Immature natural killer cell (primary cell): Measurements from ENCODE around the gene SRD5A1. TPM values are rescaled to one million over a fixed set of nuclear protein-coding genes. Genes with fewer than 3 reads are reported as not detected.

Experiments
- DNase-seq, 3 donors: peaks; one replicate each; pipeline ENCODE4 v3.0.0; 2022; ENCODE audit warnings: mixed read lengths in 1 of 3
- H3K27ac Mint-ChIP-seq, 6 donors: one replicate each; pipeline ENCODE4 v1.8.0; 2020; ENCODE audit warnings: mixed read lengths in 6 of 6, mild to moderate bottlenecking in 5 of 6, inconsistent platforms in 4 of 6, moderate library complexity in 3 of 6
- H3K27me3 Mint-ChIP-seq, 3 donors: one replicate each; pipeline ENCODE4 v1.8.0; 2020 to 2021; ENCODE audit warnings: low read depth in 3 of 3, mild to moderate bottlenecking in 3 of 3, mixed read lengths in 3 of 3, moderate library complexity in 3 of 3, inconsistent platforms in 1 of 3
- H3K36me3 Mint-ChIP-seq, 3 donors: one replicate each; pipeline ENCODE4 v1.8.0; 2020; ENCODE audit warnings: mixed read lengths in 3 of 3, inconsistent platforms in 2 of 3, mild to moderate bottlenecking in 2 of 3
- H3K4me1 Mint-ChIP-seq, 2 donors: one replicate each; pipeline ENCODE4 v1.8.0; 2020; ENCODE audit warnings: inconsistent platforms in 2 of 2, mild to moderate bottlenecking in 2 of 2, mixed read lengths in 2 of 2, moderate library complexity in 1 of 2
- H3K4me3 Mint-ChIP-seq, 5 donors: one replicate each; pipeline ENCODE4 v1.8.0; 2020; ENCODE audit warnings: mild to moderate bottlenecking in 5 of 5, mixed read lengths in 5 of 5, inconsistent platforms in 3 of 5, moderate library complexity in 3 of 5
- H3K9me3 Mint-ChIP-seq, 6 donors: one replicate each; pipeline ENCODE4 v1.8.0; 2020; ENCODE audit warnings: mild to moderate bottlenecking in 6 of 6, mixed read lengths in 6 of 6, inconsistent platforms in 4 of 6, moderate library complexity in 3 of 6
- polyA plus RNA-seq, 3 donors: library from polyadenylated mRNA; unstranded; fragments of 300-500 nt; fragmentation: Illumina TruSeq; gene quantifications; one replicate each; pipeline ENCODE4 v1.2.3, GENCODE V29; 2021

SRD5A1 gene
- 1 to 10 TPM; 4.8 to 9.6 (median 9.3) TPM for polyA plus RNA-seq

GRCh38 chr5:6632888-6633468 is at the start of gene SRD5A1, which contains the start of gene NSUN2:
SRD5A1 (plus strand) TSS chr5:6633440; CDS start chr5:6633577, 137 bp downstream.
NSUN2 (minus strand) TSS chr5:6633044; CDS start chr5:6632979, 65 bp downstream.
- Mint-ChIP-seq H3K27ac (peak within 1 kb of the TSS; percentile 96 to 99 (median 98)), H3K9me3 (no peaks in the 10 kb centered on the region), H3K36me3 (peaks cover 0 to 22% (median 6%) of the 10 kb centered on the region in 3 donors), H3K27me3 (peaks cover 4 to 9% (median 4%) of the 10 kb centered on the region in 3 donors), H3K4me3 (peak within 1 kb of the TSS; percentile 89 to 97 (median 95)), H3K4me1 (peaks cover 36 to 47% of the 10 kb centered on the region in 2 donors)
- peak; percentile 97 for DNase-seq

- H3K4me3 Mint-ChIP-seq: peak overlapping the region in 1 of 5 donors; percentile 45
- H3K27me3 Mint-ChIP-seq: peaks cover 4 to 36% (median 19%) of the 10 kb centered on the region in 3 donors
Measured at GRCh38 chr5:6584101-6584645, 49.1 kb upstream of the SRD5A1 start.

GRCh38 chr5:6584727-6585126 is 48.5 kb upstream of the SRD5A1 start:
- H3K36me3 Mint-ChIP-seq: no peaks in the 10 kb centered on the region
- H3K4me1 Mint-ChIP-seq: peaks cover 1 to 5% of the 10 kb centered on the region in 2 donors
- peaks cover 4 to 30% (median 20%) of the 10 kb centered on the region in 3 donors for H3K27me3 Mint-ChIP-seq
- no peak overlapping the region for H3K4me3 Mint-ChIP-seq
- no peaks in the 10 kb centered on the region for H3K9me3 Mint-ChIP-seq
- no peak overlapping the region for H3K27ac Mint-ChIP-seq
- no peak for DNase-seq

More at GRCh38 chr5:6584101-6584645, 49.1 kb upstream of the SRD5A1 start:
- no peaks in the 10 kb centered on the region for H3K9me3 Mint-ChIP-seq
- H3K27ac Mint-ChIP-seq: no peak overlapping the region
- H3K4me1 Mint-ChIP-seq: peaks cover 1 to 5% of the 10 kb centered on the region in 2 donors
- H3K36me3 Mint-ChIP-seq: no peaks in the 10 kb centered on the region
- DNase-seq: no peak

GRCh38 chr5:6585168-6585567 is 48.1 kb upstream of the SRD5A1 start:
- H3K27ac Mint-ChIP-seq: no peak overlapping the region
- no peak overlapping the region for H3K4me3 Mint-ChIP-seq
- peaks cover 4 to 28% (median 18%) of the 10 kb centered on the region in 3 donors for H3K27me3 Mint-ChIP-seq
- no peak for DNase-seq
- no peaks in the 10 kb centered on the region for H3K36me3 Mint-ChIP-seq
- H3K4me1 Mint-ChIP-seq: peaks cover 1 to 5% of the 10 kb centered on the region in 2 donors
- H3K9me3 Mint-ChIP-seq: no peaks in the 10 kb centered on the region

GRCh38 chr5:6585939-6586646 is 47.1 kb upstream of the SRD5A1 start:
- Mint-ChIP-seq H3K4me1 (peaks cover 1 to 5% of the 10 kb centered on the region in 2 donors), H3K36me3 (peaks cover 0 to 5% (median 0%) of the 10 kb centered on the region in 3 donors), H3K27me3 (peaks cover 4 to 26% (median 17%) of the 10 kb centered on the region in 3 donors), H3K9me3 (no peaks in the 10 kb centered on the region), H3K4me3 (no peak overlapping the region), H3K27ac (no peak overlapping the region)
- no peak for DNase-seq

- Mint-ChIP-seq H3K9me3 (no peaks in the 10 kb centered on the region), H3K4me1 (peaks cover 1 to 5% of the 10 kb centered on the region in 2 donors), H3K27ac (no peak overlapping the region), H3K4me3 (no peak overlapping the region), H3K36me3 (peaks cover 0 to 5% (median 0%) of the 10 kb centered on the region in 3 donors), H3K27me3 (peaks cover 4 to 25% (median 12%) of the 10 kb centered on the region in 3 donors)
- DNase-seq: no peak
Measured at GRCh38 chr5:6586647-6587042, 46.6 kb upstream of the SRD5A1 start.

GRCh38 chr5:6587171-6587570 is 46.1 kb upstream of the SRD5A1 start:
- DNase-seq: no peak
- Mint-ChIP-seq H3K27me3 (peaks cover 4 to 21% (median 12%) of the 10 kb centered on the region in 3 donors), H3K36me3 (peaks cover 0 to 5% (median 0%) of the 10 kb centered on the region in 3 donors), H3K9me3 (no peaks in the 10 kb centered on the region), H3K4me3 (no peak overlapping the region), H3K27ac (no peak overlapping the region), H3K4me1 (peaks cover 1 to 5% of the 10 kb centered on the region in 2 donors)

GRCh38 chr5:6590581-6590980 is 42.7 kb upstream of the SRD5A1 start:
- DNase-seq: no peak
- no peaks in the 10 kb centered on the region for H3K4me1 Mint-ChIP-seq
- H3K4me3 Mint-ChIP-seq: no peak overlapping the region
- no peaks in the 10 kb centered on the region for H3K9me3 Mint-ChIP-seq
- H3K27me3 Mint-ChIP-seq: peaks cover 4 to 12% (median 4%) of the 10 kb centered on the region in 3 donors
- H3K27ac Mint-ChIP-seq: peak overlapping the region in 1 of 6 donors; percentile 14
- H3K36me3 Mint-ChIP-seq: peaks cover 0 to 10% (median 4%) of the 10 kb centered on the region in 3 donors

GRCh38 chr5:6591671-6592288 is 41.5 kb upstream of the SRD5A1 start:
- H3K9me3 Mint-ChIP-seq: no peaks in the 10 kb centered on the region
- peaks cover 0 to 3% (median 1%) of the 10 kb centered on the region in 3 donors for H3K27me3 Mint-ChIP-seq
- no peak overlapping the region for H3K4me3 Mint-ChIP-seq
- peaks cover 6 to 20% (median 10%) of the 10 kb centered on the region in 3 donors for H3K36me3 Mint-ChIP-seq
- no peaks in the 10 kb centered on the region for H3K4me1 Mint-ChIP-seq
- no peak for DNase-seq
- no peak overlapping the region for H3K27ac Mint-ChIP-seq

GRCh38 chr5:6592601-6593000 is 40.6 kb upstream of the SRD5A1 start:
- H3K4me3 Mint-ChIP-seq: no peak overlapping the region
- no peak for DNase-seq
- H3K27me3 Mint-ChIP-seq: peaks cover 0 to 1% (median 0%) of the 10 kb centered on the region in 3 donors
- H3K36me3 Mint-ChIP-seq: peaks cover 10 to 28% (median 18%) of the 10 kb centered on the region in 3 donors
- no peaks in the 10 kb centered on the region for H3K4me1 Mint-ChIP-seq
- no peaks in the 10 kb centered on the region for H3K9me3 Mint-ChIP-seq
- H3K27ac Mint-ChIP-seq: no peak overlapping the region

GRCh38 chr5:6593148-6594016 is 39.9 kb upstream of the SRD5A1 start:
- Mint-ChIP-seq H3K4me1 (no peaks in the 10 kb centered on the region), H3K27me3 (peaks cover 0 to 1% (median 0%) of the 10 kb centered on the region in 3 donors), H3K36me3 (peaks cover 15 to 34% (median 25%) of the 10 kb centered on the region in 3 donors), H3K9me3 (no peaks in the 10 kb centered on the region), H3K4me3 (no peak overlapping the region), H3K27ac (no peak overlapping the region)
- DNase-seq: no peak

GRCh38 chr5:6594066-6594465 is 39.2 kb upstream of the SRD5A1 start:
- H3K9me3 Mint-ChIP-seq: no peaks in the 10 kb centered on the region
- no peaks in the 10 kb centered on the region for H3K4me1 Mint-ChIP-seq

GRCh38 chr5:6595405-6595804 is 37.8 kb upstream of the SRD5A1 start:
- no peaks in the 10 kb centered on the region for H3K9me3 Mint-ChIP-seq
- no peak overlapping the region for H3K27ac Mint-ChIP-seq
- no peaks in the 10 kb centered on the region for H3K27me3 Mint-ChIP-seq
- peaks cover 22 to 43% (median 36%) of the 10 kb centered on the region in 3 donors for H3K36me3 Mint-ChIP-seq
- H3K4me3 Mint-ChIP-seq: no peak overlapping the region
- H3K4me1 Mint-ChIP-seq: no peaks in the 10 kb centered on the region
- no peak for DNase-seq

More at GRCh38 chr5:6594066-6594465, 39.2 kb upstream of the SRD5A1 start:
- Mint-ChIP-seq H3K27me3 (peaks cover 0 to 1% (median 0%) of the 10 kb centered on the region in 3 donors), H3K4me3 (no peak overlapping the region), H3K27ac (no peak overlapping the region), H3K36me3 (peaks cover 15 to 41% (median 30%) of the 10 kb centered on the region in 3 donors)
- DNase-seq: no peak
